SH-SY5Y (cell line): ENCODE results near the gene SMIM10L2A.

Source experiments
- GATA2 ChIP-seq: IDR thresholded peaks from 2 replicates; pipeline ENCODE4 v1.6.1; 2011; ENCODE audit warnings: mild to moderate bottlenecking, low read depth, low read length
- GATA3 ChIP-seq: IDR thresholded peaks from 2 replicates; pipeline ENCODE4 v1.6.1; 2011; ENCODE audit warnings: low read depth, mild to moderate bottlenecking, low read length, moderate library complexity

DNA sequence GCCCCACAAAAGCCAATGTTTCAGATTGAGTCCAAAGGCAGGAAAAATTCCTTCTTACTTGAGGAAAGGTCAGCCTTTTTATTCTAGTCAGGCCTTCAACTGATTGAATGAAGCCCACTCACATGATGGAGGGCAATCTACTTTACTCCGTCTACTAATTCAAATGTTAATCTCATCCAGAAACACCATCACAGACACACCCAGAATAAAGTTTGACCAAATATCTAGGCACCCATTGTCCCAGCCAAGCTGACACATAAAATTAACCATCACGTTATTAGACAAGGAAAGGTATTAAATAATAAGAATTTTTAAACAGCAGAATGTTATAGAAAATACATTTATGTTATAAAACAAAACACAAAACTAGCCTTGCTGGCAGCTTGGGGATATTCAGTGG lies 32.9 kb upstream of the SMIM10L2A start:
- TF ChIP-seq GATA3 (no peak), GATA2 (no peak)
